Measurements from ENCODE around the gene EPS8L3. TPM values are rescaled to one million over a fixed set of nuclear protein-coding genes. Genes with fewer than 3 reads are reported as not detected.

EPS8L3 gene
- total and polyA plus RNA-seq, 2 of the 8 experiments (the other 6 are each of a cell fraction or from before 2014, with no cell fraction given): not detected

DNA sequence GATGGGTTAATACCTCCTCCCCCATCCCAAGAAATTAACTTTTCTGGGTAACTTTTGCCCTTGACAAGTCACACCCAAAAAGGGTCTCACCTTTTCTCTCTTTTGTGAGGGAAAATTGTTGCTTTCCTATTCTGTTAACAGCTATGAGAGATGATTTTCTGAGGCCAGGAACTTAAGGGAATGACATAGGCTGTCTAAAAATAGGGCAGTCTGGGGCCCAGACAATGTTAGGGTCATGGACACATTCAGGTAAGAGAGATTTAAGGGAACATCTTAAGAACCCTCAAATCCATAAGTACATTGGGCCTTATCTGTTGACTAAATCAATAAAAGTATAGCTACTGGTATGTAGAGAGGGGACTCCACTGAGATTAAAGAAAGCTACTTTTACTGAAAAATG lies 14.5 kb downstream of the EPS8L3 start:
- H4K20me1 ChIP-seq (replicated peaks in 1 of 2; ENCODE audit: control insufficient read depth in 1 of 2, insufficient read depth in 2 of 2, low read length in 2 of 2): no peaks in the 10 kb centered on the region
- DNase-seq (ENCODE audit: low read depth in 1 of 2, low spot score in 2 of 2): no peak
- no peak overlapping the region for H3K14ac ChIP-seq (ENCODE audit: insufficient read length)
- H3K27me3 ChIP-seq (replicated peaks in 1 of 4; ENCODE audit: control insufficient read depth in 3 of 4, extremely low read depth in 1 of 4, insufficient read depth in 3 of 4, low read length in 3 of 4): no peaks in the 10 kb centered on the region
- 0 out of 2 replicates have a peak, but pooled peaks cover 2% of the 10 kb centered on the region for H3K23me2 ChIP-seq (ENCODE audit: low read depth, low read length)
- peaks cover 4 to 18% of the 10 kb centered on the region in 2 experiments; a peak in 3 of 4 replicates for H3K9me3 ChIP-seq (ENCODE audit: insufficient read depth in 2 of 2, low read depth in 1 of 2, low read length in 1 of 2)
- ChIA-PET CTCF (ENCODE audit: partially characterized antibody) (interaction anchor here (1.0 to 3.1 kb wide), 7 partner anchors 8 to 109 kb away, joined by 3 to 14 read pairs (median 4); no protein-coding TSS in a partner anchor), POLR2A (ENCODE audit: partially characterized antibody) (interaction anchor here (1.0 to 2.4 kb wide), 2 partner anchors 9 to 15 kb away, joined by 3 to 9 read pairs; partner anchors contain the start of gene GSTM3)
- H3K4me3 ChIP-seq (ENCODE audit: extremely low read depth in 1 of 4, insufficient read depth in 2 of 4, low read depth in 3 of 4, low read length in 4 of 4): no peak overlapping the region
- H2BK120ac ChIP-seq (replicated peaks; ENCODE audit: low read depth, low read length): no peak overlapping the region
- no peaks in the 10 kb centered on the region for H3K4me1 ChIP-seq (replicated peaks in 1 of 4; ENCODE audit: control insufficient read depth in 3 of 4, insufficient read depth in 4 of 4, low read length in 3 of 4)
- no peak overlapping the region for H3K27ac ChIP-seq (ENCODE audit: low read depth, low read length)
- no peak for FAIRE-seq
- no peak overlapping the region for H3K18ac ChIP-seq (ENCODE audit: extremely low read depth, low read length)
- no peak overlapping the region for H3K56ac ChIP-seq (replicated peaks; ENCODE audit: insufficient read length, low read depth, low read length)
- H2BK5ac ChIP-seq (ENCODE audit: low read depth, low read length): no peak overlapping the region
- no peak overlapping the region for H2BK20ac ChIP-seq (ENCODE audit: low read length)
- H3K36me3 ChIP-seq (ENCODE audit: control insufficient read depth in 2 of 4, insufficient read depth in 4 of 4, low read length in 3 of 4): no peaks in the 10 kb centered on the region
- H4K91ac ChIP-seq (replicated peaks; ENCODE audit: insufficient read length, low read length): no peak overlapping the region
- no peak overlapping the region for H3K4me2 ChIP-seq (ENCODE audit: insufficient read depth in 1 of 2, low read depth in 2 of 2, low read length in 2 of 2)
- no peak overlapping the region for H2BK12ac ChIP-seq (ENCODE audit: low read depth, low read length)
- no peak overlapping the region for H4K8ac ChIP-seq (ENCODE audit: extremely low read depth, insufficient read depth, low read length)
- H3K4ac ChIP-seq (replicated peaks; ENCODE audit: insufficient read length, low read depth, low read length): no peak overlapping the region
- TF ChIP-seq EZH2 (IDR thresholded peaks at IDR 0.05; ENCODE audit: low read depth, low read length, severe bottlenecking) (no peak), CREB1 (IDR thresholded peaks at IDR 0.05) (no peak), SP4 (IDR thresholded peaks at IDR 0.05; ENCODE audit: low read length) (no peak), RBBP5 (IDR thresholded peaks at IDR 0.05; ENCODE audit: borderline replicate concordance, low read depth, low read length) (no peak), MAFK (IDR thresholded peaks at IDR 0.05; ENCODE audit: low read depth, low read length) (no peak), TAF7 (optimal IDR thresholded peaks at IDR 0.05; ENCODE audit: borderline replicate concordance, low read depth, low read length) (no peak)
- H2AFZ ChIP-seq (ENCODE audit: low read length): no peak overlapping the region
- H3K79me1 ChIP-seq (ENCODE audit: low read depth, low read length): no peaks in the 10 kb centered on the region
- no peak overlapping the region for H2AK5ac ChIP-seq (ENCODE audit: low read depth, low read length)
- no peak overlapping the region for H3K23ac ChIP-seq (ENCODE audit: insufficient read length)
- no peak overlapping the region for H4K5ac ChIP-seq (ENCODE audit: insufficient read length, low read depth, low read length)
- no peak overlapping the region for H3K9ac ChIP-seq (replicated peaks in 1 of 4; ENCODE audit: extremely low read depth in 1 of 4, low read depth in 3 of 4, low read length in 3 of 4)
- H3K79me2 ChIP-seq (ENCODE audit: control insufficient read depth in 1 of 2, insufficient read depth in 2 of 2, low read length in 2 of 2): no peaks in the 10 kb centered on the region
- H2BK15ac ChIP-seq (ENCODE audit: low read length): no peak overlapping the region

Measured in H1 (cell line).